Upper lobe of left lung (tissue), 6 donors: ENCODE data around the gene FANCC. TPM values are rescaled to one million over a fixed set of nuclear protein-coding genes. Genes with fewer than 3 reads are reported as not detected.

Experiments used
- ATAC-seq, 2 donors: fragments of 200-7000 bp; cut with Tn5 transposase; one replicate each; pipeline ENCODE4 v1.9.1; 2022; ENCODE audit warnings: mild to moderate bottlenecking in 2 of 2, moderate library complexity in 2 of 2; ENCODE audit not compliant: low FRiP score in 2 of 2
- DNase-seq, 2 donors: peaks; one replicate each; pipeline ENCODE4 v3.0.0-alpha.2; 2019 to 2020
- H3K27ac ChIP-seq, 4 donors: fragments of 200-600 bp; sonication (generic); one replicate each; pipeline ENCODE4 v1.5.1; 2016 to 2019
- H3K27me3 ChIP-seq, 4 donors: fragments of 200-600 bp; sonication (generic); one replicate each; pipeline ENCODE4 v1.5.1; 2017 to 2019
- H3K36me3 ChIP-seq, 4 donors: fragments of 200-600 bp; sonication (generic); one replicate each; pipeline ENCODE4 v1.5.1; 2016 to 2019
- H3K4me1 ChIP-seq, 4 donors: fragments of 200-600 bp; sonication (generic); one replicate each; pipeline ENCODE4 v1.5.1; 2018 to 2019
- H3K4me3 ChIP-seq, 4 donors: fragments of 200-600 bp; sonication (generic); one replicate each; pipeline ENCODE4 v1.5.1; 2017 to 2019; ENCODE audit warnings: mild to moderate bottlenecking in 2 of 4, moderate library complexity in 1 of 4
- H3K9me3 ChIP-seq, 4 donors: fragments of 200-600 bp; sonication (generic); one replicate each; pipeline ENCODE4 v1.5.1; 2018 to 2019
- CTCF ChIP-seq, 6 experiments: fragments of 450-650 bp in 4 of 6; fragments of 200-600 bp in 2 of 6; sonication (generic) in 2 of 6; IDR thresholded peaks; one replicate each; pipeline ENCODE4 v1.5.1; 2016 to 2019; ENCODE audit warnings: antibody characterized with exemption in 6 of 6
- EP300 ChIP-seq, 4 donors: sonication (generic); formaldehyde crosslinking; IDR thresholded peaks; one replicate each; pipeline ENCODE4 v1.5.1; 2017; ENCODE audit warnings: antibody characterized with exemption in 4 of 4, control low read depth in 2 of 4
- POLR2A ChIP-seq, 4 donors: fragments of 450-650 bp; IDR thresholded peaks; one replicate each; pipeline ENCODE4 v1.5.1; 2016 to 2017; ENCODE audit warnings: antibody characterized with exemption in 4 of 4, mild to moderate bottlenecking in 2 of 4
- POLR2AphosphoS5 ChIP-seq, 2 donors: sonication (generic); formaldehyde crosslinking; IDR thresholded peaks; one replicate each; pipeline ENCODE4 v1.5.1; 2017; ENCODE audit warnings: antibody characterized with exemption in 2 of 2
- WGBS, 2 donors: methylation state at CpG; one replicate each; pipeline ENCODE4 v1.1.5; 2017 to 2018; 5-methylcytosine and 5-hydroxymethylcytosine counted together
- total RNA-seq, 6 donors: library from RNA; depleted of rRNA in 4 of 6; stranded (reverse); fragments of >200 nt in 4 of 6; gene quantifications; one replicate each; pipeline versions ENCODE4 v1.1.0 to v1.2.1, GENCODE V29; 2016 to 2021
- donor health status: DM: no; HTN: no; CAD: no; lungs with moderate emphysema.
- donor health status: DM: no; HTN: yes; CAD: no; lungs with severe emphysema.

The FANCC gene
- total RNA-seq, 6 donors from 2014 or later: 6.7 to 27.2 (median 10.8) TPM

DNA sequence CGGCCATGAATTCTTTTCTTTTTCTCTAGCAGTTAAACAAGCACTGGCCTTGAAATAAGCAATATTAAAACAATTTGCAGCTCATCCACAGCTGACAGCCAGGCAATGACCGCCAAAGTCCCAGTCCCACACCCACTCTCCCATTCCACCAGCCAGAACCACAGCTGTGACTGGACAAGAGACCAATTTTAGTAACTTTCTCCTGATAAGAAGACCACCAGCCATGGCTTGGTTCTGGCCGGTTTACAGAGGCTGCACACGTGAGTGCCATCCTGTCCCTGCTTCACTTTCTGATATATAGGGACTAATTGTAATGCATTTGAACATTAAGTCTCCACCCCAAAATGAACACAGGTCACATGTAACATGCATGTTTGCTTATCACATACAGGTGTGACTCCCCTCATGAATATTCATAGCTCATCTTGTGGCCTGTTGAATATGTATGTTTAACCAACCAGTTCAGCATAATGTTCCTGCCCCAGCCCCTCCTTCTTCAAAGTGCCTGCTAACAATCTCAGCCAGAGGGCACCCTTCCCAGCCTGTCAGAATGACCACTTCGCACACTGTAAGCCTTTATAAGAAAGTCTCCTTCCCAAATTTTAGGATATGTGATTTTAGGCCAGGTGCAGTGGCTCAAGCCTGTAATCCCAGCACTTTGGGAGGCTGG, 23.9 kb upstream of the FANCC start:
- WGBS, 2 donors: 49 to 73% methylated on average over 5 of the region's 5 CpGs
- Histone ChIP-seq H3K27ac (no peak overlapping the region), H3K9me3 (peaks cover 0 to 7% (median 0%) of the 10 kb centered on the region in 4 donors), H3K36me3 (no peaks in the 10 kb centered on the region), H3K4me1 (no peaks in the 10 kb centered on the region), H3K4me3 (no peak overlapping the region), H3K27me3 (no peaks in the 10 kb centered on the region)
- TF ChIP-seq POLR2A (IDR thresholded peaks at IDR 0.05) (no peak), CTCF (IDR thresholded peaks at IDR 0.05) (no peak), EP300 (IDR thresholded peaks at IDR 0.05) (no peak), POLR2AphosphoS5 (IDR thresholded peaks at IDR 0.05) (no peak)
- ATAC-seq: no peak
- DNase-seq: no peak

GRCh38 chr9:95338243-95338642, 20.7 kb upstream of the FANCC start:
- 90 to 91% methylated on average over 6 of the region's 6 CpGs for WGBS, 2 donors
- ATAC-seq (no peak), DNase-seq (no peak)
- Histone ChIP-seq H3K4me1 (no peaks in the 10 kb centered on the region), H3K4me3 (no peak overlapping the region), H3K9me3 (peaks cover 0 to 7% (median 0%) of the 10 kb centered on the region in 4 donors), H3K36me3 (no peaks in the 10 kb centered on the region), H3K27ac (no peak overlapping the region), H3K27me3 (no peaks in the 10 kb centered on the region)
- TF ChIP-seq CTCF (IDR thresholded peaks at IDR 0.05) (no peak), EP300 (IDR thresholded peaks at IDR 0.05) (no peak)

- DNase-seq (no peak), ATAC-seq (no peak)
- Histone ChIP-seq H3K4me1 (no peaks in the 10 kb centered on the region), H3K4me3 (no peak overlapping the region), H3K27me3 (no peaks in the 10 kb centered on the region), H3K36me3 (no peaks in the 10 kb centered on the region), H3K9me3 (peaks cover 0 to 7% (median 0%) of the 10 kb centered on the region in 4 donors), H3K27ac (no peak overlapping the region)
- 66 to 75% methylated on average over 3 of the region's 3 CpGs for WGBS, 2 donors
- TF ChIP-seq CTCF (IDR thresholded peaks at IDR 0.05): peak; percentile 19 to 66 (median 44)
- no peak for TF ChIP-seq POLR2AphosphoS5 (IDR thresholded peaks at IDR 0.05)
Observed at GRCh38 chr9:95336281-95336680, 18.8 kb upstream of the FANCC start.

- DNase-seq (no peak), ATAC-seq (no peak)
- no peaks in the 10 kb centered on the region for H3K27me3 ChIP-seq
- 73 to 78% methylated on average over 2 of the region's 2 CpGs for WGBS, 2 donors
- H3K9me3 ChIP-seq: peaks cover 0 to 7% (median 0%) of the 10 kb centered on the region in 4 donors
- no peaks in the 10 kb centered on the region for H3K4me1 ChIP-seq
- no peak overlapping the region for H3K4me3 ChIP-seq
- no peaks in the 10 kb centered on the region for H3K36me3 ChIP-seq
- TF ChIP-seq EP300 (IDR thresholded peaks at IDR 0.05): no peak
- no peak for TF ChIP-seq POLR2A (IDR thresholded peaks at IDR 0.05)
- TF ChIP-seq CTCF (IDR thresholded peaks at IDR 0.05): no peak
- no peak for TF ChIP-seq POLR2AphosphoS5 (IDR thresholded peaks at IDR 0.05)
- H3K27ac ChIP-seq: no peak overlapping the region
Observed at GRCh38 chr9:95333426-95333825, 15.9 kb upstream of the FANCC start.

DNA sequence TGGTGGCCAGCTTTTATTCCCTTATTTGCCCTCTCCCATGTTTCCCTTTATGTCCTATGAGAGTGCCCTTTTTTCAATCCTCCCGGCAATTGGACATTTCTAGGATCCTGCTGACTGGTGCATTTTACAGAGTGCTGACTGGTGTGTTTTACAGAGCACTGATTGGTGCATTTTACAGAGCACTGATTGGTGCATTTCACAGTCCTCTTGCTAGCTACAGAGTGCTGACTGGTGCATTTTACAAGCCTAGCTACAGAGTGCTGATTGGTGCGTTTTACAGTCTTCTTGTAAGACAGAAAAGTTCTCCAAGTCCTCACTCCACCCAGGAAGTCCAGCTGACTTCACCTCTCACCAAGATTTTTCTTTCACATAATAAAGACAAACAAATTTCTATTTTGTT, 15.4 kb upstream of the FANCC start:
- TF ChIP-seq POLR2A (IDR thresholded peaks at IDR 0.05) (no peak), CTCF (IDR thresholded peaks at IDR 0.05) (no peak), EP300 (IDR thresholded peaks at IDR 0.05) (no peak), POLR2AphosphoS5 (IDR thresholded peaks at IDR 0.05) (no peak)
- 83 to 93% methylated on average over 2 of the region's 2 CpGs for whole genome bisulfite sequencing, 2 donors
- ATAC-seq: no peak

More for the DNA sequence above, 15.4 kb upstream of the FANCC start:
- H3K4me1 ChIP-seq: no peaks in the 10 kb centered on the region
- no peaks in the 10 kb centered on the region for H3K27me3 ChIP-seq
- H3K9me3 ChIP-seq: peaks cover 0 to 7% (median 0%) of the 10 kb centered on the region in 4 donors
- H3K36me3 ChIP-seq: no peaks in the 10 kb centered on the region
- no peak for DNase-seq
- no peak overlapping the region for H3K27ac ChIP-seq
- no peak overlapping the region for H3K4me3 ChIP-seq
